ENCODE data around the gene KRTDAP. TPM values are rescaled to one million over a fixed set of nuclear protein-coding genes. Genes with fewer than 3 reads are reported as not detected.

Gene KRTDAP
- total RNA-seq, 1 experiment from 2014 or later: not detected

DNA sequence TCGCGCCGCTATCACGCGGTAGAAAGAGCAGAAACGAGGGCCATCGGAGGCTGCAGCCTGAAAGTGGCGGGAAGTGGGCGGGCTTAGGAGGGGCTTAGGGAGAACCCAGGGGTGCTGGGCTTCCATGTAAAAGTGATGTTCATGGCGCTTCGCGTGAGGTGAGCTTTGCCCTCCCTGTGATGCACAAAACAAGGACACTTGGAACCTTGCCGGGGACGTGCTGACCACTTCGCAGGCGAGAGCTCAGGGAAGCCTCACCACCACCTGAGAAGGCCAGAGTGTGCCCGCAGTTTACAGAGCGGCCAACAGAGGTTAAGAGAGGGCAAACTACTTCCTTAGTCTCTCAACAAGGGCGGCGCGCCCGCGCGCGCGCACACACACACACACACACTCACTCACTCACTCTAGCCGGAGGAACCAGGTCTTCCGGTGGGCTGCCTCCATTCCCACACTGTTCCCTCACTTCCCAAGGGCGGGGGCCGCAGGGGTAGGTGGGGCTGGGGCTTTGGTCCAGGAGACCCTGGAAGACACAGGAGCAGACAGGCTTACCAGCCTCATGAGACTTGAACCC, 43.6 kb upstream of the KRTDAP start:
- no peak for DNase-seq (ENCODE audit: unreplicated experiment)
- Mint-ChIP-seq H3K36me3 (ENCODE audit: insufficient read depth, unreplicated experiment) (no peaks in the 10 kb centered on the region), H3K4me3 (ENCODE audit: unreplicated experiment) (no peak overlapping the region), H3K9me3 (ENCODE audit: unreplicated experiment) (no peaks in the 10 kb centered on the region), H3K4me1 (ENCODE audit: insufficient read depth, unreplicated experiment) (peaks cover 1% of the 10 kb centered on the region), H3K27ac (ENCODE audit: low read depth, unreplicated experiment) (no peak overlapping the region), H3K27me3 (ENCODE audit: insufficient read depth, unreplicated experiment) (peaks cover 24% of the 10 kb centered on the region)
- BruUV-seq (replicated peaks): no TSS peak
- intact Hi-C loops (cut with micrococcal nuclease): no loop called here
- ChIA-PET CTCF (no interaction called here), POLR2A (no interaction called here)
- TF ChIP-seq, protein P1, sequence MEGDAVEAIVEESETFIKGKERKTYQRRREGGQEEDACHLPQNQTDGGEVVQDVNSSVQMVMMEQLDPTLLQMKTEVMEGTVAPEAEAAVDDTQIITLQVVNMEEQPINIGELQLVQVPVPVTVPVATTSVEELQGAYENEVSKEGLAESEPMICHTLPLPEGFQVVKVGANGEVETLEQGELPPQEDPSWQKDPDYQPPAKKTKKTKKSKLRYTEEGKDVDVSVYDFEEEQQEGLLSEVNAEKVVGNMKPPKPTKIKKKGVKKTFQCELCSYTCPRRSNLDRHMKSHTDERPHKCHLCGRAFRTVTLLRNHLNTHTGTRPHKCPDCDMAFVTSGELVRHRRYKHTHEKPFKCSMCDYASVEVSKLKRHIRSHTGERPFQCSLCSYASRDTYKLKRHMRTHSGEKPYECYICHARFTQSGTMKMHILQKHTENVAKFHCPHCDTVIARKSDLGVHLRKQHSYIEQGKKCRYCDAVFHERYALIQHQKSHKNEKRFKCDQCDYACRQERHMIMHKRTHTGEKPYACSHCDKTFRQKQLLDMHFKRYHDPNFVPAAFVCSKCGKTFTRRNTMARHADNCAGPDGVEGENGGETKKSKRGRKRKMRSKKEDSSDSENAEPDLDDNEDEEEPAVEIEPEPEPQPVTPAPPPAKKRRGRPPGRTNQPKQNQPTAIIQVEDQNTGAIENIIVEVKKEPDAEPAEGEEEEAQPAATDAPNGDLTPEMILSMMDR (IDR thresholded peaks at IDR 0.05; ENCODE audit: unreplicated experiment): no peak

- Mint-ChIP-seq H3K4me3 (ENCODE audit: unreplicated experiment) (no peak within 1 kb of the TSS), H3K27ac (ENCODE audit: low read depth, unreplicated experiment) (no peak within 1 kb of the TSS), H3K36me3 (ENCODE audit: insufficient read depth, unreplicated experiment) (no peaks in the 10 kb centered on the region), H3K9me3 (ENCODE audit: unreplicated experiment) (no peaks in the 10 kb centered on the region), H3K4me1 (ENCODE audit: insufficient read depth, unreplicated experiment) (peaks cover 7% of the 10 kb centered on the region), H3K27me3 (ENCODE audit: insufficient read depth, unreplicated experiment) (peaks cover 24% of the 10 kb centered on the region)
- TF ChIP-seq, protein P1 (IDR thresholded peaks at IDR 0.05; ENCODE audit: unreplicated experiment): no peak
- ChIA-PET POLR2A (no interaction called here), CTCF (no interaction called here)
- intact Hi-C loops (cut with micrococcal nuclease): no loop called here
- BruUV-seq (replicated peaks): no TSS peak
- DNase-seq (ENCODE audit: unreplicated experiment): no peak
Observed at GRCh38 chr19:35533201-35533821, 43.0 kb upstream of the KRTDAP start, which contains the start of gene GAPDHS. Gene GAPDHS, plus strand, starts transcription at chr19:35533456. Its CDS starts 72 bp downstream, at chr19:35533528.

- H3K4me3 Mint-ChIP-seq (ENCODE audit: unreplicated experiment): no peak overlapping the region
- TF ChIP-seq, protein P1 (IDR thresholded peaks at IDR 0.05; ENCODE audit: unreplicated experiment): no peak
- no TSS peak for BruUV-seq (replicated peaks)
- no peak for DNase-seq (ENCODE audit: unreplicated experiment)
- H3K27me3 Mint-ChIP-seq (ENCODE audit: insufficient read depth, unreplicated experiment): peaks cover 24% of the 10 kb centered on the region
- ChIA-PET POLR2A (interaction anchor here (0.6 to 1.0 kb wide), 2 partner anchors 13 to 84 kb away, joined by 4 to 5 read pairs; no protein-coding TSS in a partner anchor), CTCF (interaction anchor here (0.9 to 1.3 kb wide), 6 partner anchors 11 to 54 kb away, joined by 3 to 5 read pairs (median 4); no protein-coding TSS in a partner anchor)
- intact Hi-C loops (cut with micrococcal nuclease): no loop called here
- no peak overlapping the region for H3K27ac Mint-ChIP-seq (ENCODE audit: low read depth, unreplicated experiment)
- H3K36me3 Mint-ChIP-seq (ENCODE audit: insufficient read depth, unreplicated experiment): peaks cover 1% of the 10 kb centered on the region
- peaks cover 17% of the 10 kb centered on the region for H3K4me1 Mint-ChIP-seq (ENCODE audit: insufficient read depth, unreplicated experiment)
- H3K9me3 Mint-ChIP-seq (ENCODE audit: unreplicated experiment): no peaks in the 10 kb centered on the region
Observed at GRCh38 chr19:35531291-35531690, 41.0 kb upstream of the KRTDAP start.

GRCh38 chr19:35529241-35530218, 39.3 kb upstream of the KRTDAP start:
- Mint-ChIP-seq H3K36me3 (ENCODE audit: insufficient read depth, unreplicated experiment) (peaks cover 5% of the 10 kb centered on the region), H3K27ac (ENCODE audit: low read depth, unreplicated experiment) (no peak overlapping the region), H3K4me1 (ENCODE audit: insufficient read depth, unreplicated experiment) (peaks cover 17% of the 10 kb centered on the region), H3K4me3 (ENCODE audit: unreplicated experiment) (no peak overlapping the region), H3K27me3 (ENCODE audit: insufficient read depth, unreplicated experiment) (peaks cover 24% of the 10 kb centered on the region), H3K9me3 (ENCODE audit: unreplicated experiment) (no peaks in the 10 kb centered on the region)
- TF ChIP-seq, protein P1 (IDR thresholded peaks at IDR 0.05; ENCODE audit: unreplicated experiment): no peak
- DNase-seq (ENCODE audit: unreplicated experiment): no peak
- CTCF ChIA-PET: interaction anchor here (0.6 to 1.8 kb wide), 3 partner anchors 19 to 52 kb away, joined by 3 to 7 read pairs (median 3); no protein-coding TSS in a partner anchor
- intact Hi-C loops (cut with micrococcal nuclease): no loop called here
- no TSS peak for BruUV-seq (replicated peaks)
- POLR2A ChIA-PET: no interaction called here
